K562 (cell line): ENCODE data around the gene DDOST. TPM values are rescaled to one million over a fixed set of nuclear protein-coding genes. Genes with fewer than 3 reads are reported as not detected.

ENCODE experiments used
- ATF6 ChIP-seq: sonication (generic); formaldehyde crosslinking; IDR thresholded peaks from 2 replicates; pipeline ENCODE4 v1.4.0; 2020; ENCODE audit warnings: mild to moderate bottlenecking, missing genetic modification reagents
- CTBP1 ChIP-seq: fragments of 450-650 bp; IDR thresholded peaks from 2 replicates; pipeline ENCODE4 v1.6.1; 2016; ENCODE audit warnings: borderline replicate concordance
- DDX20 ChIP-seq: fragments of 450-650 bp; IDR thresholded peaks from 2 replicates; pipeline ENCODE4 v1.6.1; 2016; ENCODE audit warnings: missing genetic modification characterization, low read depth, mild to moderate bottlenecking, missing compliant biosample characterization, moderate library complexity
- EP300 ChIP-seq: IDR thresholded peaks from 2 replicates; pipeline ENCODE4 v1.6.1; 2012; ENCODE audit warnings: low read length, improper control_type of control experiment
- HMG20A ChIP-seq: fragments of 450-650 bp; formaldehyde crosslinking; conservative IDR thresholded peaks from 2 replicates; pipeline ENCODE4 v1.4.0; 2020; ENCODE audit warnings: mild to moderate bottlenecking, mixed read lengths
- MYBL2 ChIP-seq, 2 experiments: fragments of 450-650 bp in 1 of 2; sonication (generic) in 1 of 2; formaldehyde crosslinking in 1 of 2; IDR thresholded peaks; 2 replicates each; pipeline versions ENCODE4 v1.6.1 to v1.8.1; 2017 to 2022; ENCODE audit warnings: borderline replicate concordance in 1 of 2, inconsistent platforms in 1 of 2, low read depth in 1 of 2, mild to moderate bottlenecking in 1 of 2, missing genetic modification reagents in 1 of 2, moderate library complexity in 1 of 2
- NR2C1 ChIP-seq, 2 experiments: fragments of 450-650 bp; IDR thresholded peaks; 2 replicates each; pipeline ENCODE4 v1.6.1; 2017; ENCODE audit warnings: mild to moderate bottlenecking in 2 of 2, antibody characterized with exemption in 1 of 2, inconsistent platforms in 1 of 2, missing compliant biosample characterization in 1 of 2, missing genetic modification characterization in 1 of 2
- NR2F6 ChIP-seq: fragments of 450-650 bp; formaldehyde crosslinking; IDR thresholded peaks from 2 replicates; pipeline ENCODE4 v1.4.0; 2020; ENCODE audit warnings: mild to moderate bottlenecking
- SUPT5H ChIP-seq: fragments of 450-650 bp; IDR thresholded peaks from 2 replicates; pipeline ENCODE4 v1.6.1; 2016
- ZBTB17 ChIP-seq: fragments of 450-650 bp; formaldehyde crosslinking; IDR thresholded peaks from 2 replicates; pipeline ENCODE4 v1.4.0; 2020; ENCODE audit warnings: mild to moderate bottlenecking
- ZNF282 ChIP-seq: sonication (generic); formaldehyde crosslinking; IDR thresholded peaks from 2 replicates; pipeline ENCODE4 v1.8.1; 2023; ENCODE audit warnings: missing genetic modification reagents
- ZNF347 ChIP-seq: fragments of 450-650 bp; formaldehyde crosslinking; IDR thresholded peaks from 2 replicates; pipeline ENCODE4 v1.4.0; 2020; ENCODE audit warnings: low read depth, mild to moderate bottlenecking, moderate library complexity
- ZNF586 ChIP-seq: fragments of 450-650 bp; formaldehyde crosslinking; conservative IDR thresholded peaks from 2 replicates; pipeline ENCODE4 v1.4.0; 2020; ENCODE audit warnings: mild to moderate bottlenecking, moderate library complexity
- ZNF592 ChIP-seq: fragments of 450-650 bp; IDR thresholded peaks from 2 replicates; pipeline ENCODE4 v1.6.1; 2017; ENCODE audit warnings: antibody characterized with exemption, mild to moderate bottlenecking
- ZNF695 ChIP-seq: fragments of 450-650 bp; formaldehyde crosslinking; IDR thresholded peaks from 2 replicates; pipeline ENCODE4 v1.4.0; 2020; ENCODE audit warnings: mild to moderate bottlenecking, moderate library complexity
- ZNF77 ChIP-seq: fragments of 250-450 bp; sonication (Bioruptor Pico); IDR thresholded peaks from 2 replicates; pipeline ENCODE4 v1.5.0; 2020
- polyA plus RNA-seq, 8 experiments: library from polyadenylated mRNA; depleted of rRNA in 4 of 8; stranded (reverse) in 5 of 8; unstranded in 3 of 8; fragments of >200 nt; fragmentation: Nextera tagmentation in 2 of 8; fragmentation: Illumina TruSeq in 1 of 8; extraction: Ambion mirVana in 2 of 8; extraction: Trizol in 1 of 8; gene quantifications; 2 replicates each; pipeline versions ENCODE4 v1.2.1 to v1.2.3, GENCODE V29; 2011 to 2014; ENCODE audit warnings: inconsistent platforms in 1 of 8, missing spikeins in 1 of 8
- total RNA-seq, 7 experiments: library from RNA; depleted of rRNA in 6 of 7; stranded (reverse); fragments of >200 nt in 6 of 7; fragmentation: Illumina TruSeq in 2 of 7; extraction: Trizol in 2 of 7; gene quantifications; 2 replicates each; pipeline versions ENCODE4 v1.2.1 to v1.2.3, GENCODE V29; 2011 to 2021; ENCODE audit warnings: low replicate concordance in 1 of 7
- TF ChIP-seq, protein P1 (sequence below): IDR thresholded peaks from 2 replicates; pipeline ENCODE4 v1.6.1; 2016; ENCODE audit warnings: missing genetic modification characterization, missing compliant biosample characterization

Gene DDOST
- total and polyA plus RNA-seq, 9 of the 15 experiments (the other 6 are each of a cell fraction or from before 2014, with no cell fraction given), result 173 to 306 (median 222) TPM

- TF ChIP-seq ZNF347 (CRISPR knock-in tag), result 0 out of 2 replicates have a peak, but pooled peaks have one; percentile 45
- no peak for TF ChIP-seq ZBTB17 (CRISPR knock-in tag)
- TF ChIP-seq SUPT5H, result no peak
- no peak for TF ChIP-seq DDX20 (tag)
- TF ChIP-seq HMG20A (CRISPR knock-in tag), result no peak
- no peak for TF ChIP-seq ZNF77 (CRISPR knock-in tag)
- TF ChIP-seq ZNF586 (CRISPR knock-in tag), result no peak
- peak; percentile 90 for TF ChIP-seq ZNF592
- TF ChIP-seq, protein P1, sequence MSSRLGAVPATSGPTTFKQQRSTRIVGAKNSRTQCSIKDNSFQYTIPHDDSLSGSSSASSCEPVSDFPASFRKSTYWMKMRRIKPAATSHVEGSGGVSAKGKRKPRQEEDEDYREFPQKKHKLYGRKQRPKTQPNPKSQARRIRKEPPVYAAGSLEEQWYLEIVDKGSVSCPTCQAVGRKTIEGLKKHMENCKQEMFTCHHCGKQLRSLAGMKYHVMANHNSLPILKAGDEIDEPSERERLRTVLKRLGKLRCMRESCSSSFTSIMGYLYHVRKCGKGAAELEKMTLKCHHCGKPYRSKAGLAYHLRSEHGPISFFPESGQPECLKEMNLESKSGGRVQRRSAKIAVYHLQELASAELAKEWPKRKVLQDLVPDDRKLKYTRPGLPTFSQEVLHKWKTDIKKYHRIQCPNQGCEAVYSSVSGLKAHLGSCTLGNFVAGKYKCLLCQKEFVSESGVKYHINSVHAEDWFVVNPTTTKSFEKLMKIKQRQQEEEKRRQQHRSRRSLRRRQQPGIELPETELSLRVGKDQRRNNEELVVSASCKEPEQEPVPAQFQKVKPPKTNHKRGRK (tag), result no peak
- 0 out of 2 replicates have a peak, but pooled peaks have one; percentile 3 for TF ChIP-seq EP300
- TF ChIP-seq ZNF282 (CRISPR knock-in tag), result 0 out of 2 replicates have a peak, but pooled peaks have one; percentile 82
- TF ChIP-seq ZNF695, result 0 out of 2 replicates have a peak, but pooled peaks have one; percentile 49
- no peak; the same call in 1 of the 2 replicates for TF ChIP-seq ATF6 (CRISPR knock-in tag)
- TF ChIP-seq MYBL2 (IDR thresholded peaks at IDR 0.05; ENCODE audit: low read depth), result no peak
- no peak for TF ChIP-seq MYBL2 (CRISPR knock-in tag; IDR thresholded peaks at IDR 0.05; ENCODE audit: borderline replicate concordance)
- TF ChIP-seq NR2F6 (CRISPR knock-in tag), result no peak
- TF ChIP-seq CTBP1, result peak; percentile 83
- peak; percentile 34; the same call in 1 of the 2 replicates for TF ChIP-seq NR2C1 (IDR thresholded peaks at IDR 0.05)
- 0 out of 2 replicates have a peak, but pooled peaks have one; percentile 31 for TF ChIP-seq NR2C1 (tag; IDR thresholded peaks at IDR 0.05)
These were observed 27.7 kb downstream of the DDOST start, which contains the start of gene PINK1 (continued) for GRCh38 chr1:20633190-20634064.
